GM08714 (cell line): ENCODE results near the gene CORO2A.
"Not testable (repeated sequence)": the region's sequence is repeated elsewhere in the genome, so short reads cannot be mapped to it uniquely, and the experiment has no call there.

ENCODE experiments used
- H3K4me3 ChIP-seq: fragments of 200-500 bp; sonication (Bioruptor generic); 2 replicates; pipeline ENCODE4 v1.5.1; 2014; ENCODE audit warnings: mild to moderate bottlenecking, low read length, inconsistent platforms
- ZNF274 ChIP-seq: IDR thresholded peaks from 2 replicates; pipeline ENCODE4 v1.6.1; 2012; ENCODE audit warnings: mild to moderate bottlenecking, low read depth, low read length

Gene CORO2A

DNA sequence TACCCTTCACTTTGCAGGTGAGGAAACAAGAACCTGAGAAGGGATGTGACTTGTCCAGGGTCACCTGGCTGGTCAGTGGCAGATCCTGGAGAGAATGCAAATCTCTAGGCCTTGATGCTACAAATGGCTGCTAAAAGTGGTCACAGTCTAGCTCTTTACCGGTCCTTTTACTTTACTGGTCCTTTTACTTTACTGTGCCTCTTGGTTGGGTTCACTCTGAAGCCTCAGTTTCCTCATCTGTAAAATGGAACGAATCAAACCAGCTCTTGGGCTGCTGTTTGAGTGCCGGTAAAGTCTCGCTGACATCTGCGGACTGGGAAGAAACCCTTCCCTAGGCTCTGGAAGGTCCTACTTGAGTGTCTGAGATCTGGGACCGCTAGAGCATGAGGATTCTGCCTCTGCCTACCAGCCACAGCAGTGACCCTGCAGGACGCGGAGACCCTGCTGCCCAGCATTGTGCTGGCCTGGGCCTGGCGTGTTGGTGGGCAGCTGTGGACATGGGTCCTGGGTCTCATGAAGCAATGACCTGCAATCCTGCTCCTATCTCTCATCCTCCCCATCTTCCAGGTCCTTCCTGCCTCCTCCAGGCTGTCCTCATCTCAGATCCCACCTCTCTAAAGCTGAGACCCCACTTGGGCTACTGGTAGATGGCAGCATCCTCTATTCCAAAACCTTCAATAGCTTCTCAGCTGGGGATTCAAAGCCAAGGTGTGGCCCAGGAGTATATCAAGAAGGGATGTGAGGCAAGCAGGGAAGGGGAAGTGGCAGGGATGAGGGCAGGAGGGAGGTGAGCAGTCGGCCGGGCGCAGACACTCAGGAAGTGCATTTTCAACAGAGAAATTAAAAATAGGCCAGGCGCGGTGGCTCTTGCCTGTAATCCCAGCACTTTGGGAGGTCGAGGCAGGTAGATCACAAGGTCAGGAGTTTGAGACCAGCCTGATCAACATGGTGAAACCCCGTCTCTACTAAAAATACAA lies 13.3 kb downstream of the CORO2A start:
- H3K4me3 ChIP-seq: no peak overlapping the region
- no peak for TF ChIP-seq ZNF274

DNA sequence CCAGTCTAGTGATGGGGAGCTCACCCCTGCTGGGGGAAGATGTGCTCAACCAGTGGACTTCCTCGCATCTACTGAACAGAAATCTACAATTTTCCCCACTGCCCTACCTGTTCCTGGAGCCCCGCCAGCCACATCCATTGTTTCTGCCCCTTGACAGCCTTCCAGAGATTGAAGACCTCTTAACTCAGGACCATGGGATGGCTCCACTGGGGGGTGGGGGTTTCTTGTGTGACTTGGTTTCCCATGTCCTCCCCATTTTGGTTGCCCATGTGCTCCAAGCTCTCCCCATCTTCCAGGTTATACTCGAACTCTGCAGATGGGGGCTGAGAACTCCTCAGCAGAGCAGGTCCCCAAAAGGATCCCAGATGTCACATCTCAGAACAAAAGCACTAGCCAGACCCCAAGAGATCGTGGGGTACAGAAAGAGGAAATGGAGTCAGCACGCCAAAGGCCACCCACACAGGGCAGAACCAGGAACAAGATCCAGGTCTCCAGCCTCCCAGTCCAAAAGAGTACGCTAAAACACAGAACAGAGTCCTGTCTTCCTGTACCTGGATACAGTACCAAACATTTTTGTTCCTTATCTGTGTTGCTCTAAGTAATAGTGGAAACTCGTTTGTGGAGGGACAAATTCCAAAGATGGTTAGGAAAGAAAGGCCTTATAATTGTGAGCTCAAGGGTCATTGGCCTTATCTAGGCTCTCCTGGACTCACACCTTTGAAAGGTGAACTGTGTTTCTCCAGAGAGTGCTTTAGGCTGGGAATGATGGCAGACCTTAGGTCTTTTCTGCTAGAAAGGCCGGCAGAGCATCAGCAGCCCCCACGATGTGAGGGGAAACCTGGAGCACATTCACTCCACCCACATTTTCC lies 15.8 kb downstream of the CORO2A start:
- TF ChIP-seq ZNF274: no peak
- no peak overlapping the region for H3K4me3 ChIP-seq

DNA sequence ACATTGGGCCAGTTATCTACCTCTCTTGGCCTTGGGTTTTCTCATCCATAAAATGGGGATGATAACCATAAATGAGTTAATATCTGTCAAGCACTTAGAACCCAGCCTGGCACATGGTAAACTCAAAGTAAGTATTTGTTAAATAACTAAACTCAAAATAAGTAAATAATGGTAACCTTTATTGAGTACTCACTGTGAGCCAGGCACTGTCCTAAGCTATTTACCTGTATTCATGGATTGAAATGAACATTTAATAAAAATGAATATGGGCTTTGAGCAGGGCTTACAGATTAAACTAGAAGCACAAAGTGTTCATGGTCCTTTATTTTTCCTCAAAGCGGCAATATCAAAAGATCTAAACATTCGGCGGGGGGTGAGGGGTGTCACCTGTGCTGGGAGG lies 16.7 kb downstream of the CORO2A start:
- no peak for TF ChIP-seq ZNF274

DNA sequence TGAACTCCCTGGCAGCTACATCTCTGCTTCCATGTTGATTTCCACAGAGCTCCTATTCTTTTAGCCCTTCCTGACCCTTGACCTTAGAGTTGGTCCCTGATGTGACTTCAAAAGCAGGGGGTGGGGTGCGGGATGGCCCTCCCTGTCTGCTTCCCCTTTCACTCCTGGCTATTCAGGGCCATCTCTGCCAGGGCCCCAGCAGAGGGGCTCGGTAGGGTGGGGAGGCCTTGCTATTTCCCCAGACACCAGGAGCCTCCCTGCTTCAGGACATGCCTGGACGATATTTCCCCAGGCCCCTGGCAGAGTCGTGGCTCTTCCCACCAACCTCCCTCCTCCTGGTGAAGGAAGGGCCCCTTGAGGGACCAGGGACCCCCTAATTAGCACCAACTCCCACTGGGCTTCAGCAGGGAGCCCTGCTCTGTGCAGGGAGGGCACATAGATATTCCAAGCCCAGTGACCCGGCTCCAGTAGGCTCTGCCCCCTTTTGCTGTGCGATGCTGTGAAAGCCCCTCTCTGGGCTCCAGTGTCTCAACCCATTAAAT lies 17.3 kb downstream of the CORO2A start:
- H3K4me3 ChIP-seq: no peak overlapping the region
- TF ChIP-seq ZNF274: no peak

More for the DNA sequence above, 16.7 kb downstream of the CORO2A start:
- H3K4me3 ChIP-seq: no peak overlapping the region

DNA sequence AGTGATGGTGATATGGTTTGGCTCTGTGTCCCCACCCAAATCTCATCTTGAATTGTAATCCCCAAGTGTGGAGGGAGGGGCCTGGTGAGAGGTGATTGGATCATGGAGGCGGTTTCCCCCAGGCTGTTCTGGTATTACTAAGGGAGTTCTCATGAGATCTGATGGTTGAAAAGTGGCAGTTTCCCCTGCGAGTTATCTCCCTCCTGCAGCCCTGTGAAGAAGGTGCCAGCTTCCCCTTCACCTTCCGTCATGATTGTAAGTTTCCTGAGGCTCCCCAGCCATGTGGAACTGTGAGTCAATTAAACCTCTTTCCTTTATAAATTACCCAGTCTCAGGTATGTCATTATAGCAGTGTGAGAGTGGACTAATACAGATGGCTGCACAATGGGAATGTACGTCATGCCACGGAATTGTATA lies 17.9 kb downstream of the CORO2A start:
- not testable (repeated sequence) for H3K4me3 ChIP-seq

DNA sequence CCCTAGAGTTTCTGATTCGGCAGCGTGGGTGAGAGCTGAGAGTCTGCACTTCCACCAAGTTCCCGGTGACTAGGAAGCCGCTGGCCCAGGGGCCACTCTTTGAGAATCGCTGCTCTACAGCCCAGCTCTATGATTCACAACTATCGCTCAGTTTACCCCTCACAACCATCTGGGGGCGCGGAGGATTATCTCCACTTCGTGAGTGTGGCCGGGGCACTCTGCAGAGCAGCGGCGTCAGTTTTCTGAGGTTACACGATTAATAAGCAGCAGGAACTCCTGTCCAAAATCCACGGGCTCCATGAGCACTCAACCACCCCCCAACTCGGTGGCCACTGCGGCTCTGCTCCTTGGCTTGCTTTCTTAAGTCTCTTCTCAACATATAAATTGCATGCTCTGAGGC lies 19.3 kb downstream of the CORO2A start:
- TF ChIP-seq ZNF274: no peak
- no peak overlapping the region for H3K4me3 ChIP-seq

DNA sequence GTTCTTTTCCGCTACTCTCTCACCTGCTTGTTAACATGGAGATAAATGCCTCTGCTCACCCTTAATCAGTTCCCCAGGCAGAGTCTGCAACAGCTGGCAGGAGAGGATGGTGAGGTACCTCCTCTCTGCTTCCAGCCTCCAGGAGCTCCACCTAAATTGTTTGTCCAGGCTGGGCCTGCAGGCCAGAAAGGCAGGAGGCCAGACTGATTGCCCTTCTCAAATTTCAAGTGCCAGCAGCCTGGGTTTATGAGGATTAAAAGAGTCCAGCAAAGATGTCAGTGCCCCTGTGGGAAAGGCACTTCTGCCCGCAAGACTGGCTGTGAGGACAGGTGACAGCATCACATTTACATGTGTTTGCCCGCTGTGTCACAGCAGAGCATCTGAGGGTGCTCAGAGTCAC lies 19.8 kb downstream of the CORO2A start:
- no peak for TF ChIP-seq ZNF274
- no peak overlapping the region for H3K4me3 ChIP-seq

DNA sequence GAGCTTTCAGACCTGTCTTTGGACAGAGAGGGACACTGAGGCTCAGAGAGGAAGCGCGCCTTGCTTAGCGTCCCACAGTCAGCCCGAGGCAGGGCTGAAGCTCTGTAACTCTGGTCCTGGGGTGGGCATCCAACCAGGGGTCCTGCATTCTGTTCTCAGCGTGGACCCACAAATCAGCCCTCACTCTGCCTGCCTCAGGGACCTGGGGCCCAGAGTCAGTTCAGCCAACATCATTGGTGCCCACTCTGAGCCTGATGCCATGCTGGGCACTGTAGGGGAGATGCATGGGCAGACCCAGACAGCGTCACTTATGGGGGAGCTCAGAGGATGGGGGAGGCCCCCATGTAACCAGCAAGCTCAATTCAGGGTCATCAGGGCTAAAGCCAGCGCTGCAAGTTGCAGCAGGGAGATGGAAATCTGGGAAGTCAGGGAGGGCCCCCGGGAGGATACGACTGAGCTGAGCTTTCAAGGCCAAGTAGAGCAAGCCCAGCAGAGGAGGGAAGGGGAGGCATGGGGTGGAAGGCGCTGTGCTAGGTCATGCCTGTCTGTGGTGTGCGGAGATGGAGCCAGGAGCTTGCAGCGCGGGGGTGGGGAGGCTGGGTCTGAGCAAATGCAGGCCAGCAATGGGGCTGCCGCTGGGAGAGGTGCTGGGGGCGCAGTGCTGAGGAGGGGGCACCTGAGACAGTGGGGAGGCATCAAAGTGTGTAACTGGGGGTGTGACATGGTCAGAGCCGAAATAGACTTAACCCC lies 21.1 kb downstream of the CORO2A start:
- no peak overlapping the region for H3K4me3 ChIP-seq
- no peak for TF ChIP-seq ZNF274

DNA sequence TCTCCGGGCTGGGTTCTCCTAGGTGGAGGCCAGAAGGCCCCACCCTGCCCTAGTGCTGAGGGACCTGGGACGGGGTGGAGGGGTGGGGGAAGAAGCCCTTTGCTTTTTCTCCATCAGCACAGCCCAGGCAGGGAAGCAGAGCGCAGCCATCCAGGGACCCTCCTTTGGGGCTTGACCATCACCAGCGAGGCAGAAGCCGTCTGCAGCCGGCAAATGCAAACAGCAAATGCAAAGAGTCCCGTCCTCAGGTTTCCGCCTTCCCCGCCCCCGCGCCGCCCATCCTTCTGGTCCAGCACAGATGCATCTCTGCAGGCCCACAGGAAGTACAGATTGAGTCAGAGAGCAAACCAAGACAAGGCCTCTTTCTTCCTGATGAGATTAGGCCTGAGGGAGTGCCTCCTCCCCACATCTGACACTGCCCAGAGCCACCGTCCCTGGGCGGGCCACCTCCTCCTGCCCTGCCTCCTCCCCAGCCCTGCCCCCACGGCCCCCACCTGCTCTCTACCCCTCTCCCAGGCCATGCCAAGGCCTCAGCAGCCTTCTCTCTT lies 23.4 kb downstream of the CORO2A start:
- no peak for TF ChIP-seq ZNF274
- H3K4me3 ChIP-seq: no peak overlapping the region

DNA sequence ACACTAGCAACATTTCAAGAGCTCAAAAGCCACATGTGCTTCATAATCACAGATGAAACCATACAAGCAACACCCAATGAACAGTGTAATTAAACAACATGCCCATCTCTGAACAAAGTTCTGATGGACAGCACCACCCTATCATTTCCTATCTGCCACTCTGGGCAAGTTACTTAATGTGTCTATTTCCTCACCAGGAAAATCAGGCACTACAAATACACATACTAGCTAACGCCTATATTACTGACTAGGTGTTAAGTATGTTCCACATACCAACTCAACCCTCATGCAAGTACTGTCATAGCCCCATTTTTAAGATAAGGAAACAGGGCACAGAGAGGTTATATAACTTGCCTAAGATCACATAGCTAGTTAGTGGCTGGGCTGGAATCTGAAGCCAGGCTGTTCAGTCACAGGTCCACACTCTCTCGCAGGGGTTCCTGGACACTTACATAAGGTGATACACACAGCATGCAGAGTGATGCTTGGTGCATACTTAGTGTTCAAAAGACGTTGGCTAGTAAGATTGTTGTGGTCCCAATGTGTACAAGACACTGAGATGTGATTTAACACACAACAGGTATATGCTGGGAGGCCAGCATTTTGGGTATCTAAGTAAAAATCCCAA lies 24.2 kb downstream of the CORO2A start:
- H3K4me3 ChIP-seq: no peak overlapping the region
- no peak for TF ChIP-seq ZNF274

DNA sequence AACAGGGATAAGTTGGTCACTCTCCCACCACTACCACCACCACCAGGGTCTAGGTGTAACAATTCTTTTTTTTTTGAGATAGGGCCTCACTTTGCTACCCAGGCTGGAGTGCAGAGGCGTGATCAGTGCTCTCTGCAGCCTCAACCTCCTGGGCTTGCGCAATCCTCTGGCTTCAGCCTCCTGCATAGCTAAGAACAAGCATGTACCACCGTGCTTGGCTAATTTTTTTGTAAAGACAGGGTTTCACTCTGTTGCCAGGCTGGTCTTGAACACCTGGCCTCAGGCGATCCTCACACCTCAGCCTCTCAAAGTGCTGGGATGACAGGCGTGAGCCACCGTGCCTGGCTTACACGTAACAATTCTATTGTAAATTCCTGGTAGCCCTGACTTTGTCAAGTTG lies 27.5 kb downstream of the CORO2A start:
- H3K4me3 ChIP-seq: no peak overlapping the region
- TF ChIP-seq ZNF274: no peak

DNA sequence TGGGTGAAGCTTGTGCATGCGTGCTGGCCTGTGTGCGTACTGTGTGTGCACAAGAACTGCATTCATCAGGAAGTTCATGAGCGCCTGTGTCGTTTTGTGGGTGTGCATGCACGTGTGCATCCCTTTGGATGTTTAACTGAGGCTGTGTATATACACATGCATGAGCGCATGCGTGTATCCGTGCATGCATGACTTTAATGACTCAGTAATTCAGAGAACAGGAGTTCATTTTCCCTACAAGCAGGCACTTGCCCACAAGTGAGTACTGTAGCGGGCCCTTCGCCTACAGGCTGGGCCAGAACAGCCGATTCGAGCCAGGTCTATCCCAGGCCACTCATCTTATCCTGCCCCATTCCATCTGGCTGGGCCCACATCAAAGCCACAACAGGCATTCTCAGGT lies 29.8 kb downstream of the CORO2A start:
- no peak overlapping the region for H3K4me3 ChIP-seq
- no peak for TF ChIP-seq ZNF274

DNA sequence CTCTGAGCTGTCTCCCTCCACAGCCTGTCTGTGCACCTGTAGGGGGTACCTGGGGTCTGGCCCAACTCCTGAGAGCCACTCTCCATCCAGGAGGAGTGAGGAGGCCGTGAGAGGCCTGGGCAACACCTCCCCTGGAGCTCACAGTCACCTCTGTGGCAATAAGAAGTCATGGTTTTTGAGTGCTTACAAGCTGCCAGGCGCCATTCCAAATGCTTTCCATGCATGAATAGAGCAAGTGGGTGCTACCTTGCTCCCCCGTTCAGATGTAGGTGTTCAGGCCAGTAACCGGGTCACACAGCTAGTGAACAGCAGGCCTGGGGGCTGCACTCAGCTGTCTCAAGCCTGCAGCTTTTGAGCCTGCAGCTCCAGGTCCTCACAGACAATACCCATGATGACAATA lies 30.6 kb downstream of the CORO2A start:
- no peak for TF ChIP-seq ZNF274
- no peak overlapping the region for H3K4me3 ChIP-seq
